Stimulated activated CD4-positive, alpha-beta T cell treated with anti-CD3 and anti-CD28 coated beads, Interleukin-1b, Interleukin-23, amount 100 ng/mL, for 24 hours (primary cell): ENCODE data around the gene TDO2.

Source experiments
- DNase-seq, 4 experiments: peaks; one replicate each; pipeline ENCODE4 v3.0.0-alpha.2; 2020; ENCODE audit warnings: low read depth in 4 of 4, low spot score in 1 of 4

The TDO2 gene

GRCh38 chr4:155953151-155954117, 49.9 kb downstream of the TDO2 start, which contains the start of gene CTSO:
CTSO (minus strand) TSS chr4:155953866; CDS start chr4:155953847, 19 bp downstream.
- peak; percentile 41 to 57 (median 46) for DNase-seq

- no peak for DNase-seq
Measured at GRCh38 chr4:155954118-155954685, 50.7 kb downstream of the TDO2 start.

GRCh38 chr4:155954939-155955338, 51.4 kb downstream of the TDO2 start:
- DNase-seq, result no peak

- no peak for DNase-seq
Measured at GRCh38 chr4:155956461-155956860, 53.0 kb downstream of the TDO2 start.

GRCh38 chr4:155959417-155959816, 55.9 kb downstream of the TDO2 start:
- no peak for DNase-seq

- DNase-seq, result no peak
Measured at GRCh38 chr4:155960522-155960921, 57.0 kb downstream of the TDO2 start.

GRCh38 chr4:155961575-155961974, 58.1 kb downstream of the TDO2 start:
- no peak for DNase-seq

GRCh38 chr4:155962767-155963166, 59.3 kb downstream of the TDO2 start:
- no peak for DNase-seq

- no peak for DNase-seq
Measured at GRCh38 chr4:155964016-155964891, 60.8 kb downstream of the TDO2 start.

GRCh38 chr4:155966171-155966570, 62.7 kb downstream of the TDO2 start:
- no peak for DNase-seq

GRCh38 chr4:155966731-155967395, 63.4 kb downstream of the TDO2 start:
- DNase-seq, result no peak
